Skeletal muscle cell (primary cell): ENCODE results near the gene TIAM1.
A peak's percentile ranks its signal among the peaks of the same experiment; 100 is the strongest.

Experiments used
- DNase-seq: peaks from one replicate; pipeline ENCODE4 v3.0.0-alpha.2; 2010; ENCODE audit warnings: low read depth
- H3K4me3 ChIP-seq: 2 replicates; pipeline ENCODE4 v1.5.1; 2011; ENCODE audit warnings: low read depth, mild to moderate bottlenecking, control low read depth, low read length, moderate library complexity

TIAM1 gene

DNA sequence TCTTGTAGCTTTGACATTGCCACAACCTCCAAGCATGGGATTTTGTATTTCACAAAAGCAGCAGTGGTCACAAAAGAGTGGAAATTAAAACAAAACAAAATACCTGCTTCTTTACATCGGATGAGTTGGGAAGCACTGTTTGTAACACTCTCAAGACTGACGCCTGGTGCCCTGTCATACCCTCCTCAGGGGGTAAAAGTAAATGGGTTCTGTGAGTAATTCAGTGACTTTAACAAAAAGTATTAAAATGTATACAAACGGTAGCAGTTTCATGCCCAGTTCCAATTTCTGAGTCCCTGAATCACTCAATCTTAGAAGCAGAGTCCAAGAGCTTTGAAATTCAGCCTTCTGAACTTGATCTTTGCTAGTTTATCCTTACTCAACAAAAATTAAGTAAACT, 152.5 kb downstream of the TIAM1 start:
- H3K4me3 ChIP-seq: no peak overlapping the region
- no peak for DNase-seq

DNA sequence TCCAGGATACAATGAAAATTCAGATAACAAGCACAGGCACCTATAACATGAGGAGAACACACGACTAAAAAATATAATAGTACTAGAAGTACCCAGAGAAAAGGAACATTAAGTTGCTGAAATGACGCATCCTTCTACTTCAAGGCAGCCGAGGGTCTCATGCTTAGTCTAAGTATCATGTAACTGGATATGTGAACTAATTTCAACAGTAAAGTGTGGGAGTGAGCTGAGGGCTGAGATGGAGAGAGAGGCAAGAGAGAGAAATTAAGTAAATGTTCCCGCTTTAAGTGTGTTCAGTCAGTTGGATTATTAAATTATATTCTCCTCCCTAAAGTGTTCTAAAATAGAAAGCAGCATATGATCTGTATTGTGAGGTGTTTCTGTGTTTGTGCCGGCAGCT, 153.5 kb downstream of the TIAM1 start:
- no peak overlapping the region for H3K4me3 ChIP-seq
- no peak for DNase-seq

GRCh38 chr21:31187499-31187898, 156.6 kb downstream of the TIAM1 start:
- no peak overlapping the region for H3K4me3 ChIP-seq
- no peak for DNase-seq

DNA sequence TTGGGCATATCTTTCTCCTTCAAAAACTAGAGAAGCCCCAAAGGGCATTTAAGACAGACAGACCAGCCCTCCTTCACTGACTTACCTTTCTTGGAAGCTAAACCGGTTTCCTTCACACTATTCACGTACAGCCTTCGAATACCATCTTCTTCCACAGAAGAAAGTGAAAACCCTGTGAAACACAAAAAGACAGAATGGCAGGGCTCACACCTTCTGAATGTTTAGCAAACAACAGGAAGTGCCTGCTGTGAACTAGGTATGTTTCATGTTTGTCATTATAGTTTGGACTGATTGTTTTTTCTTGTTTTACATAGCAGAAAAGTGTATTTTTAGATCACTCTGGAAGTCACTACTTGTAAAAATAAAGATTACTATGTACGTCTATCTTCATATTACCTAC, 157.1 kb downstream of the TIAM1 start:
- H3K4me3 ChIP-seq: no peak overlapping the region
- DNase-seq: no peak

DNA sequence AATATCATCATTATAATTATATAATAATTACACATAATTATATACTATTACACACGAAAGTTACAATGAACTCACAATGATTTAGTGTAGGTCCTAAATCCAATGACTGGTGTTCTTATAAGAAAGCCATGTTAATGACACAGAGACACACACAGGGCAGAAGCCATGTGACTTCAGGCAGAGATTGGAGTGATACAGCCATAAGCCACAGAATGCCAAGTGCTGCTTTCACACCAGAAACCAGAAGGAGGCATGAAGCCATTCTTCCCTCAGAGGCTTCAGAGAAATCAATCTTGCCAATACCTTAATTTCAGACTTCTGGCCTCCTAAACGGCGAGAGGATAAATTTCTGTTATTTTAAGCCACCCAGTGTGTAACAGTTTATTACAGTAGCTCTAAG, 158.4 kb downstream of the TIAM1 start:
- H3K4me3 ChIP-seq: no peak overlapping the region
- no peak for DNase-seq

DNA sequence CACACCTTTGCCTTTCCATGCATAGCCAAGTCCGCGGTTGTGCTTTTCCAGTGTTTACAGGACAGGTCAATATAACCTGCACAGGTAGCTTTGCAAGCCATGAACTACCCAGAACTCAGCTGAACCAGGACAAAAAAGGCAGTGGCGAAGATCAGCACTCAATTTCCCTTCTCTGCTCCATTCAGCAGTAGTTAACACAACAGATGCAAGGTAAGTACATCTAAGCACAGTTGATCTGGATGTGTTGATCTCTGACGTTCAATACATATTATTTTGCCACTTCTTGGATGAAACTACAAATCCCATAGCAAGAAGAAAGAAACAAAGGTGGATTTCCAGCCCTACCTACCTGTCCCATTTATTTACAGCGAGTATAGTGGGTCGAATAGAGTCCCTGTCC, 159.2 kb downstream of the TIAM1 start:
- DNase-seq: no peak
- H3K4me3 ChIP-seq: no peak overlapping the region

DNA sequence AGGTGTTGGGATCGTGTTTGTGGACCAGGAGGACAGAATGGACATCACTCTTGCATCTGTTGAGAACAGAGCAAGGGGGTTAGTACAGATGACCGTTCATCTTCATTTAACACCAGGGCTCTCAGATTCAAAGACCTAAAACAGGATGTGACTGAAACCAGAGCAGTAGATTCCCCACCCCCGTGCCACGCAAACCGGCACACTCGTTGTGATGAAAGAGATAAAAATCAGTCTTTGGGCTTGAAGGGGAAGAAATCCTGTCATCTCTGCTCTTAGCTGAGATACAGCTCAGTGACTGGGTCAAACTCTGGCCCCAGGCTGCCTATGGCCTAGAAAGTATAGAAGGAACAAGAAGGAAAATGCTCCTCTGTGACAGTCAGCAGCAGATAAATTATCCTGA, 159.6 kb downstream of the TIAM1 start:
- DNase-seq: no peak
- no peak overlapping the region for H3K4me3 ChIP-seq

DNA sequence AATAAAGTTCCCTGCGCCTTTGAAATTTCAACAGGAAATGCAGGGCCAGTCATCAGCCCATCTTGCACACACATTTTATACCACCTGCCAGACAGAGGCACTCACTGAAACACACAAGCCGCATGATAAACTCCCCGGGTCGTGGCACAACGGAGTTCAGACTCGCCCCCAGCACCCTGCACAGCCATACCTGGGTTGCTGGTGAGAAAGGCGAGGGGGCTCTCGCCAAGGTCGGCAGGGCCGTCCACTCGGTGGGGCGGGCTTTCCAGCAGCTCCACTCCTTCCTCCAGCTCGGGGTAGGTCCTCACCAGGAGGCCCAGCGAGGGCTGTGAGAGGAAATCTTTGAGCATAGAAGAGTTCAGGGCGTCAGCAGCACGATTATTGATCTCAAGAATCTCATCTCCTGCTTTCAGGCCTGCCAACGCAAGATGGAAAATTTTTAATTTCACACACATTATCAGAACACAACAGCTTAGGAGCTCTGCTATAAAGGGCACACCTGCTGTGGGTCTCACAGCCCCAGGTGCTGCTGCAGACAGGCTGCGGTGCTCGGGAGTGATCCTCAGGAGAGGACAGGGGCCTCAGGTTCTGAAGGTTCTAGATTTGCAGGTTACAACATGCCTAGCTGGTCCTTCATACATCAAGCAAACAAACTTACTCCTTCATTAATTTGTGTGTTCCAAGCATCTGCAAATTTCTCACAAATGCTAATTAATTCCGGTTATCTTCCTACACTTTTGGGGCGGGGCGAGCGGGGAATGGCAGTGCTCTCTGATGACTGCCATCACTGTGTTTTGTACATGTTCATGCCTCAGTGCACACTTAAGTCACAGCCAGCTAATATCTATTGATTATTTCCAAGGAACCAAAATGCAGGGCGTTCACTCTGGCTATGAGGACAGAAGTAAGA, 161.6 kb downstream of the TIAM1 start:
- H3K4me3 ChIP-seq: no peak overlapping the region
- no peak for DNase-seq

DNA sequence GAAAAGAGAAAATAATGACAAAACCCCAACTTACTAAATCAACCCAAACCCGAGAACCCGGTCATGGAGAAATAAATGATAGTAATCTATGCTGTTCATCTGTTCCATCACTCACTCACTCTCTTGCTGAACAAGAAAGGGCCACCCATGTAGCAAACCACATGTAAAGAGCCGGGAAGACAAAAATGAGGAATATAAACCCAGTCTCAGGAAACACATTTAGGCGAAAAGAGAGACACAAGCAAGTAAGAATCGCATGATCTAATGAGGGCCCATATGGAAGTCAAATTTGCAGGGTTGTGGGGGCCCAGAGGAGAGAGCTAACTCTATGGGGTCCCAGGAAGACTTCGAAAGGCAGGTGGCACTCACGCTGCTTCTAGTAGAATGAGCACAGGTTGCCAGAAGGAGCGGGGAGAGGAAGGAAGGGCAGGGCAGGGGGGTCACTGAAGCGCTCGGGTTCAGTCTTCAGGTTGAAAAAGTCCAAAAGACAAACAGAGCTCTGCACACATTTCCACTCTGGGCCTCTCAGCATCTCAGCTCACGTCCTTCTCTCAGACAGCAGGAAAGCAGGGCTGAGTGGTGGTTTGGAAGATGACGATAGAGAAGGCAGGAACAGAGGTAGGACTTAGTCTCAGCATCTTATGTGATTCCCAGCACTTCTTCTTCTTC, 162.8 kb downstream of the TIAM1 start:
- no peak for DNase-seq
- H3K4me3 ChIP-seq: no peak overlapping the region

- DNase-seq: no peak
- no peak overlapping the region for H3K4me3 ChIP-seq
These were observed 163.6 kb downstream of the TIAM1 start for GRCh38 chr21:31180256-31181081.

DNA sequence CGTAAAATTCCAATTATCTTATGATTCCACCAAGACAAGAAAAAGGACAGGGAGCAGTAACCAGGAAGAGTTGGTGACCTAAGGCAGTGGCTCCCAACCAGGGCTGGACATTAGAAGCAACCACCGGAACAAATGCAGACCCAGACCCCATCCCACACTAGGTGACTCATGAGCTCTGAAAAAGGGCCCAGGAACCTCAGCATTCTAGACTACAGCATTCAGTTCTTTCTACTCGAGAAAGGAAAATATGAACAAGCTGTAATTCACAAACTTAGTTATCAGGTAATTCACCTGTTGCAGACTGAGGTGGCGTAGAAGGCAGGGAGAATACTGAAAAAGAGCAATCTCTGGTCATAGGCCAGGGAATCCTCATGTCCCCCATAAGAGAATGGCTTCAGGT, 167.3 kb downstream of the TIAM1 start:
- DNase-seq: no peak
- no peak overlapping the region for H3K4me3 ChIP-seq

- no peak overlapping the region for H3K4me3 ChIP-seq
- DNase-seq: no peak
These were observed 167.9 kb downstream of the TIAM1 start for GRCh38 chr21:31176080-31176551.

DNA sequence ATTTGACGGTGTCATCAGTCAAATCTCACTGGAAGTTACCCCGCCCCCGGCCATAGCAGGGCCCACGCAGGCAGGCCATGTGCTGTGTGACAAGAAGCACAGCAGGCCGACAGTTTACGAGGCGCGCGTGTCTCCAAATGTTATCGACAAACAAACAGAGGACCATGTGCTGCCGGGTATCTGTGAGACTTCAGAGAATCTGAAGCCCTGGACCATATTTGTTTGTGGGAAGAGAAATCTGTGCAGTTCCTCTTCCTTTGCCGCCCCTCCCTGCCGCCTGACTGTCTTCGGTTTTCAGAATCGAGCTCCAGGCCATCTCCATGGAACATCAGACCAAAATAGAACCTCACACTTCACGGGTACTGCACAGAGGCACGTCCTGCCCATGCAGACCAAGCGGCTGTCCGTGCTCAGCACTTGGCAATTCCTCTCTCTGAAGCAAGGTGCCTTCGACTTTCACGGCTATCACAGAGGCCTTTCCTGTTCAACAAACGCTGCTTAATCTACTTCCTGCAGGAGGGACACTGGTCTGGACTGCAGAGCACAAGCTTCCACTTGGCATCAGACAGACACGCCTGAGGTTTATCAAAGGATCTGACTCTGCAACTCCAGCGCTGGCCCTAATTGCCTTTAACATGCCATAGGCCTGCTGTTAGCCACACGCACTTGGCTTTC, 170.0 kb downstream of the TIAM1 start:
- no peak for DNase-seq
- H3K4me3 ChIP-seq: no peak overlapping the region

DNA sequence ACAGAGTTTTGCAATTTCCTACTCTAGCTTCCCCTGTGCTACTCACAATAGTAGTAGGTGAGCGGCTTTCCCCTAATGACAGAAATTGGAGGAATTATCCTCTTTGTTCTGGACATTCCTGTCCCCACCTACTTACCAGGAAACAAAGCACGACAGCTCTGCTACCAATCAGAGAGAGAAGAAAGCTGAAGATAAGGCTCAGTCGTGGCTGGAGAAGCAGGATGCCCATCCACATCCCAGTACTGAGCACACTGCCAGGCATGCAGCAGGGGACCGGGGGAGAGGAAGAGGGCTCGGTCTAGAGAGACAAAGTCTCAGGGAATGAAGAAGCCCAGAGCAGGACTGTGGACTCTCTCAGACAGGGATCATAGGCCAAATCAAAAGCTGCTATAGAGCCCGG, 171.7 kb downstream of the TIAM1 start:
- no peak for DNase-seq
- H3K4me3 ChIP-seq: no peak overlapping the region

- H3K4me3 ChIP-seq: no peak overlapping the region
- DNase-seq: no peak
These were observed 179.1 kb downstream of the TIAM1 start for GRCh38 chr21:31164713-31165694.

DNA sequence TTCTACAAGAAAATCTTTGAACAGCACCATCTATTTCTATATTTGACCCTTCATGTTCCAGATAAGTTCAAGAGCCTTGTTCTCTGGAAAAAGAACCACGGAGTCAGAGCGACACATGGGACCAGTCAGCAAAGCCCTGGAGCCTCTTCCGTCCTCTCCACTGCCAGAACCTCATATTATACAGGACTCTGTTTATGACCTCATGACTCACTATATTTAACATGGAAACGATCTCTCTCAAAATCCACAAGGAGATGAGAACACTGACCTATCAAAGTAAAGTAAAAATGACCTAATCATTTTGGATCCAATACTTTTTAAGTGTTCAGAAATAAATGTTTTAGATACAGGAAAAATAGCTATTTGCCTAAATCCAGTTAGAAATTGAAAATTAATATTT, 181.2 kb downstream of the TIAM1 start:
- H3K4me3 ChIP-seq: no peak overlapping the region
- peak; percentile 41 for DNase-seq

DNA sequence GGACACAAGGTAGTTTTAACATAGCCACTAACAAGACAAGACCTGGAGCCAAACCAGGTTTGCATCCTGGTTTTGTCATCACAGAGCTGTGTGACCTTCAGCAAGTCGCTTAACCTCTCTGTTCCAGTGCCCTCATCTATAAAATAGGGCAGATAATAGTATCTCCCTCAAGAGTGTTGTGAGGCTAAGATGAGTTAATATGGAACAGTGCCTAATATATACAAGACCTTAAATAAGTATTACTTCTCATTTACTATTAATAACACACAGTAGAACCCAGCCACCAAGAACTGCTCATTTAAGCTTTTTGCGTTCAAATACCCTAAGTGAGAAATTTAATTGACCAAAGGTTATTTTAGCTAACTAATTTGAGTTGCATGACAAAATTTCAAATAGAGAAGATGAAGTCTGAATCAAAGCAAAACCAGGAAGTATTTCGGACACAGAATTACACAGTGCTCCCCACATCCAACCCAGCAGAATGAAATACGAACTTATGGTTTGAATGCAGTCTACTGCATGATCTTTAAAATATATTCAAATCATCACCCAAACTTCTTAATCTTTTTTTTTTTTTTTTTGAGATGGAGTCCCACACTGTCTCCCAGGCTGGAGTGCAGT, 181.9 kb downstream of the TIAM1 start:
- H3K4me3 ChIP-seq: no peak overlapping the region
- no peak for DNase-seq

DNA sequence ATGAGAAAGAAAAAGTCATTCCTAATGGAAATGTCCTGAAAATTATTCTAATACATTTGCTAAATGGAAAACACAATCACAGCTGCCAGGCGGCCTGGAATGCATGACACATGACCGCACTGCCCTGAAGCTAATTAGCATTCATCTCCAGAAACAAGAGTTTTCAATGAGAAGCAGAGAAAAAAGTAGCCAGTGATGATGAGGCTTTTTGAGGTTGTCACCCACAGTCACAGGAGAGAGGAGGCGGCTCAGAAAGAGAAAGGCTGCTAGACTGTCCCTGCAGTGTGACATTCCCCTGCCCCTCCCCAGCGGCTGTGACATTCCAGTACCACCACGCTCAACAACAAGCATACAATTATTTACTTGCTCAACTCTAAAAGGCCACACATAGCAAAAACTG, 182.9 kb downstream of the TIAM1 start:
- H3K4me3 ChIP-seq: no peak overlapping the region
- no peak for DNase-seq
